Measurements from ENCODE around the gene OSBPL6. TPM values are rescaled to one million over a fixed set of nuclear protein-coding genes. Genes with fewer than 3 reads are reported as not detected.

Gene OSBPL6
- total and polyA plus RNA-seq, 2 of the 13 experiments (the other 11 are each of a cell fraction or from before 2014, with no cell fraction given) = 0.03 to 0.11 TPM

DNA sequence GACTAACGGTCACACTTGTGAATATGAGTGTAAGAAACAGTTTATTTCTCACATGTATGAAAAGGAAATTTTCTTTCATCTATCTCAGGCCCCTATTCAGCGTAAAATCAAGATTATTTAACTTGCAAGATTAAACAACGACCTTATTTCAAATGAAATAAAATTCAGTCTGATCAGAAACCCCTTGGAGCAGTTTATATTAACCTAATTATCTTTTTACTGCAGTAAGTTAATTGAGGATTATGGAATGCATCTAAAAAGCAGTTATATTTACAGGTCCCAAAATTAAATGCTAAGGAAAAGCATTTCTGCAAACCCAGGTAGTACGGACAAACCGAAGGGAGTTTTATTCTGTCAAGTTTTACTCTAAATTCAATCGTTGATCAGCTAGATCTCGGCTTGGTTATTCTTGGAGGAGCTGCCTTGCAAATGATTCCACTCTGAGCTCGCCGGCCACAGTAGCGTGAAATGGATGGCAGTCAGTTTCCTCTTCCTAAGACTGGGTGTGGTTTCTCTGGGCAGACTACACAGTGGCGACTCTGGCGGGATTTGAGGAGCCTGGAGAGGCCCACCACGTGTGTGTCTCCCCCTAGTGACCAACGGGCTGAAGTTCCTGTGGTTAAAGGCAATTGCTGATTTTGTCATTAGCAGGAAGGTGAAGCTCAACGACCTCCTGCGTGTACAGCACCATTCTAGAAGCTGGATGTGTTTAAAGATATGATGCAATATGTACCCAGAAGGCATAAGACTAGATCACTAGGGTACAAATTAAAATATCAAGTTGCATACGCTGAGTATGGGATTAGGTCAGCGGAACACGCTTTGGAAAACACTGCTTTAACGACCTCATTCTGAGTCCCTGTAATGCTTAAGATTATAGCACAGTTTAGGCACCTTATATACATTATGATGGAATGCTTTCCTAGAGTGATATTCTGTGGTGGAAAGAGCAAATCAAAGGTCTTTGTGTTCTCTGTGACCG, 220.2 kb downstream of the OSBPL6 start (continued):
- TF ChIP-seq, protein P1, sequence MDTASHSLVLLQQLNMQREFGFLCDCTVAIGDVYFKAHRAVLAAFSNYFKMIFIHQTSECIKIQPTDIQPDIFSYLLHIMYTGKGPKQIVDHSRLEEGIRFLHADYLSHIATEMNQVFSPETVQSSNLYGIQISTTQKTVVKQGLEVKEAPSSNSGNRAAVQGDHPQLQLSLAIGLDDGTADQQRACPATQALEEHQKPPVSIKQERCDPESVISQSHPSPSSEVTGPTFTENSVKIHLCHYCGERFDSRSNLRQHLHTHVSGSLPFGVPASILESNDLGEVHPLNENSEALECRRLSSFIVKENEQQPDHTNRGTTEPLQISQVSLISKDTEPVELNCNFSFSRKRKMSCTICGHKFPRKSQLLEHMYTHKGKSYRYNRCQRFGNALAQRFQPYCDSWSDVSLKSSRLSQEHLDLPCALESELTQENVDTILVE (CRISPR knock-in tag; IDR thresholded peaks at IDR 0.05) = peak; percentile 55; the same call in 1 of the 2 replicates
- no peak for TF ChIP-seq SALL2 (CRISPR knock-in tag; IDR thresholded peaks at IDR 0.05)
- peak; percentile 52 for TF ChIP-seq GATAD1 (CRISPR knock-in tag; IDR thresholded peaks at IDR 0.05)
- TF ChIP-seq ZFP41 (CRISPR knock-in tag; IDR thresholded peaks at IDR 0.05; ENCODE audit: borderline replicate concordance) = no peak
- TF ChIP-seq ZNF746 (CRISPR knock-in tag; IDR thresholded peaks at IDR 0.05) = no peak
- no peak for TF ChIP-seq ZKSCAN1 (IDR thresholded peaks at IDR 0.05; ENCODE audit: low read length)
- TF ChIP-seq, protein P2, sequence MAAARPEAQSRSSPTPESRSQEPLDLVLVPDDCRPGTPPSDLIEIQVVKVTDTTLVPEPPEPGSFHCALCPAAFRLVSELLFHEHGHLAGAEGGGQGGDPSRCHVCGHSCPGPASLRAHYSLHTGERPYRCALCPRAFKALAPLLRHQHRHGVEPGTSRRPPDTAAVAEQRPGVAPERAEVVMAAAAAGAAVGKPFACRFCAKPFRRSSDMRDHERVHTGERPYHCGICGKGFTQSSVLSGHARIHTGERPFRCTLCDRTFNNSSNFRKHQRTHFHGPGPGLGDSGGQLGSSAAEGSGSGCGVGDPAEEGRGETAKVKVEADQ (CRISPR knock-in tag; IDR thresholded peaks at IDR 0.05; ENCODE audit: borderline replicate concordance) = no peak
- no peak for TF ChIP-seq NCOR1 (IDR thresholded peaks at IDR 0.05; ENCODE audit: borderline replicate concordance, low read length)
- TF ChIP-seq SRF (IDR thresholded peaks at IDR 0.05; ENCODE audit: low read depth, low read length) = no peak
- TF ChIP-seq, protein P3, sequence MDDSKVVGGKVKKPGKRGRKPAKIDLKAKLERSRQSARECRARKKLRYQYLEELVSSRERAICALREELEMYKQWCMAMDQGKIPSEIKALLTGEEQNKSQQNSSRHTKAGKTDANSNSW (CRISPR knock-in tag; IDR thresholded peaks at IDR 0.05; ENCODE audit: borderline replicate concordance) = no peak
- TF ChIP-seq, protein P4, sequence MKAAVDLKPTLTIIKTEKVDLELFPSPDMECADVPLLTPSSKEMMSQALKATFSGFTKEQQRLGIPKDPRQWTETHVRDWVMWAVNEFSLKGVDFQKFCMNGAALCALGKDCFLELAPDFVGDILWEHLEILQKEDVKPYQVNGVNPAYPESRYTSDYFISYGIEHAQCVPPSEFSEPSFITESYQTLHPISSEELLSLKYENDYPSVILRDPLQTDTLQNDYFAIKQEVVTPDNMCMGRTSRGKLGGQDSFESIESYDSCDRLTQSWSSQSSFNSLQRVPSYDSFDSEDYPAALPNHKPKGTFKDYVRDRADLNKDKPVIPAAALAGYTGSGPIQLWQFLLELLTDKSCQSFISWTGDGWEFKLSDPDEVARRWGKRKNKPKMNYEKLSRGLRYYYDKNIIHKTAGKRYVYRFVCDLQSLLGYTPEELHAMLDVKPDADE (CRISPR knock-in tag; IDR thresholded peaks at IDR 0.05) = no peak
- no peak for TF ChIP-seq ADNP (CRISPR knock-in tag; IDR thresholded peaks at IDR 0.05)
- TF ChIP-seq, protein P5, sequence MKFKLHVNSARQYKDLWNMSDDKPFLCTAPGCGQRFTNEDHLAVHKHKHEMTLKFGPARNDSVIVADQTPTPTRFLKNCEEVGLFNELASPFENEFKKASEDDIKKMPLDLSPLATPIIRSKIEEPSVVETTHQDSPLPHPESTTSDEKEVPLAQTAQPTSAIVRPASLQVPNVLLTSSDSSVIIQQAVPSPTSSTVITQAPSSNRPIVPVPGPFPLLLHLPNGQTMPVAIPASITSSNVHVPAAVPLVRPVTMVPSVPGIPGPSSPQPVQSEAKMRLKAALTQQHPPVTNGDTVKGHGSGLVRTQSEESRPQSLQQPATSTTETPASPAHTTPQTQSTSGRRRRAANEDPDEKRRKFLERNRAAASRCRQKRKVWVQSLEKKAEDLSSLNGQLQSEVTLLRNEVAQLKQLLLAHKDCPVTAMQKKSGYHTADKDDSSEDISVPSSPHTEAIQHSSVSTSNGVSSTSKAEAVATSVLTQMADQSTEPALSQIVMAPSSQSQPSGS (CRISPR knock-in tag; IDR thresholded peaks at IDR 0.05) = no peak
- TF ChIP-seq, protein P6, sequence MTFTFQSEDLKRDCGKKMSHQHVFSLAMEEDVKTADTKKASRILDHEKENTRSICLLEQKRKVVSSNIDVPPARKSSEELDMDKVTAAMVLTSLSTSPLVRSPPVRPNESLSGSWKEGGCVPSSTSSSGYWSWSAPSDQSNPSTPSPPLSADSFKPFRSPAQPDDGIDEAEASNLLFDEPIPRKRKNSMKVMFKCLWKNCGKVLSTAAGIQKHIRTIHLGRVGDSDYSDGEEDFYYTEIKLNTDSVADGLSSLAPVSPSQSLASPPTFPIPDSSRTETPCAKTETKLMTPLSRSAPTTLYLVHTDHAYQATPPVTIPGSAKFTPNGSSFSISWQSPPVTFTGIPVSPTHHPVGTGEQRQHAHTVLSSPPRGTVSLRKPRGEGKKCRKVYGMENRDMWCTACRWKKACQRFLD (CRISPR knock-in tag; IDR thresholded peaks at IDR 0.05; ENCODE audit: borderline replicate concordance) = no peak
- 0 out of 2 replicates have a peak, but pooled peaks have one; percentile 17 for TF ChIP-seq ZNF761 (CRISPR knock-in tag; conservative IDR thresholded peaks at IDR 0.05)
